T47D (cell line): Measurements from ENCODE around the gene HIRA.
"Not testable (repeated sequence)": the region's sequence is repeated elsewhere in the genome, so short reads cannot be mapped to it uniquely, and the experiment has no call there.

Experiments
- DNase-seq, 2 experiments: peaks; one replicate each; pipeline versions ENCODE4 v3.0.0 to v3.0.0-alpha.2; 2011 to 2012; ENCODE audit warnings: low read depth in 1 of 2, low spot score in 1 of 2
- JUND ChIP-seq: IDR thresholded peaks from 2 replicates; pipeline ENCODE4 v1.6.1; 2012; ENCODE audit warnings: low read depth
- in situ Hi-C: cut with HindIII; loops from 2 replicates; pipeline ENCODE4 v1.10.0; 2016; ENCODE audit warnings: low sequenced_read_pairs, low pct_unique_long_range_greater_than_20kb

HIRA gene

GRCh38 chr22:19319281-19319680 lies 112.3 kb downstream of the HIRA start:
- no peak for DNase-seq
- in situ Hi-C loops = no loop called here
- TF ChIP-seq JUND = no peak

- in situ Hi-C loops = no loop called here
- no peak for DNase-seq
- no peak for TF ChIP-seq JUND
Observed at GRCh38 chr22:19317865-19318264, 113.7 kb downstream of the HIRA start.

- TF ChIP-seq JUND = no peak
- in situ Hi-C loops = no loop called here
- no peak for DNase-seq
Observed at GRCh38 chr22:19307872-19308271, 123.7 kb downstream of the HIRA start.

- in situ Hi-C loops, DNase-seq: not testable (repeated sequence)
Observed at GRCh38 chr22:19306535-19306934, 125.0 kb downstream of the HIRA start.

- in situ Hi-C loops = no loop called here
- no peak for TF ChIP-seq JUND
Observed at GRCh38 chr22:19304547-19304946, 127.0 kb downstream of the HIRA start.

GRCh38 chr22:19303785-19304184 lies 127.7 kb downstream of the HIRA start:
- in situ Hi-C loops = no loop called here
- no peak for TF ChIP-seq JUND
- no peak for DNase-seq

More at GRCh38 chr22:19304547-19304946, 127.0 kb downstream of the HIRA start:
- DNase-seq = no peak

GRCh38 chr22:19295733-19296132 lies 135.8 kb downstream of the HIRA start:
- no peak for DNase-seq
- TF ChIP-seq JUND = no peak
- in situ Hi-C loops = no loop called here

- in situ Hi-C loops = no loop called here
- DNase-seq = no peak
- no peak for TF ChIP-seq JUND
Observed at GRCh38 chr22:19292458-19293230, 138.9 kb downstream of the HIRA start.

GRCh38 chr22:19291580-19292457 lies 139.7 kb downstream of the HIRA start, which contains the start of gene CLTCL1:
Gene CLTCL1 (minus strand): TSS chr22:19291719. CDS start chr22:19291641, 78 bp downstream.
- peak; percentile 66 to 70 for DNase-seq
- TF ChIP-seq JUND = no peak
- in situ Hi-C loops = no loop called here

- peak in 1 of 2 experiments; percentile 25 for DNase-seq
- no peak for TF ChIP-seq JUND
- in situ Hi-C loops = no loop called here
Observed at GRCh38 chr22:19291218-19291579, 140.3 kb downstream of the HIRA start.

GRCh38 chr22:19290400-19291217 lies 140.9 kb downstream of the HIRA start:
- in situ Hi-C loops = no loop called here
- DNase-seq = no peak

GRCh38 chr22:19289475-19290161 lies 141.9 kb downstream of the HIRA start:
- in situ Hi-C loops = no loop called here
- TF ChIP-seq JUND = no peak
- no peak for DNase-seq

More at GRCh38 chr22:19290400-19291217, 140.9 kb downstream of the HIRA start:
- TF ChIP-seq JUND = no peak
